ENCODE data around the gene FAM98A. TPM values are rescaled to one million over a fixed set of nuclear protein-coding genes. Genes with fewer than 3 reads are reported as not detected.

Gene FAM98A
- total RNA-seq (2013), result 5.5 TPM
- 1 to 10 TPM; 1.9 to 9.6 (median 7.1) TPM for polyA plus RNA-seq
- polyA minus RNA-seq, result 2.9 and 8.5 TPM in 2 replicates
- 2.0 to 16.6 (median 6.0) reads per million in 11 experiments for total RNA-seq

DNA sequence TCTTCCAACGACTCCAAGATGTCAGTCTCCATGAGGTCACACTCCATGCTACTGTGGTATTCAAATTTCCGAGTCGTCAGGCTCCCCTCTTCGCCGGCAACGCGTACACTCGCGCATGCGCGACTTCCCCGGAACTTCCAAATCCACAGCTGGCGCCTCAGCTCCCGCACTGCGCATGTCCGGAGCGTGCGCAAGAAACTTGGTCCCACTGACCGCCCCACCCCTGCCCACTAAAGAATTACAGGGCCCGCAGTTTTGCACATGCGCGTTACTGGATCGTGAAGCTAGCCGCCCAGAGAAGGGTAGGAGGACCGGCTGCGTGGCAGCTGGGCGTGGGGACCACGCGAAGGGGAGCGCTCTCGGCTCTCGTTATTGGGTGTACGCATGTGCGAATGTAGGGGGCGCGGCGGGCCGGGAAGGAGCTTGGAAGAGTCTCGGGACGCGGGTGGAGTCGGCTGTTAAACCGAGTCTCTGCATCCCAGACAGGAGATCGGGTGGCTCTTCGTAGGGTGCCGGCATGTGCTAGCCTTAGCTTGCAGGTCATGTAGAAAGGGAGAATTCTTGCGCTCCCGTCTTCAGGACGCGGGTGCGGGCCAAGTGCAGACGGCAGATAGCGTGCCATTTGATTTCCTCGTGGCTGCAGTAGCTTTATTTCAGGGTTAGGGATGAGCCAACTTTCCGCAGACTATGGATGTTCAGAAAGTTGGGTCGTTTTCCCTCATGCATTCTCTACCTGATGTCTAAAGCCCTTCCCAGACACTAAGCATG is at the start of gene FAM98A:
Gene FAM98A, minus strand, starts transcription at position 125 of the 768 bp plus-strand sequence. Its CDS starts 78 bp downstream, at position 47.
- Histone ChIP-seq H3K4me2 (replicated peaks; ENCODE audit: extremely low read depth, low read length, poor library complexity, severe bottlenecking) (peak within 1 kb of the TSS; percentile 96), H3K27ac (ENCODE audit: low read depth in 1 of 2, low read length in 2 of 2) (peak within 1 kb of the TSS; percentile 67 to 88), H3K27me3 (ENCODE audit: control insufficient read depth in 2 of 2, insufficient read depth in 2 of 2, low read length in 2 of 2) (no peaks in the 10 kb centered on the region), H3K79me2 (ENCODE audit: insufficient read depth, low read length) (peaks cover 36% of the 10 kb centered on the region), H2AFZ (ENCODE audit: insufficient read depth, low read depth, low read length, poor library complexity, severe bottlenecking) (peak within 1 kb of the TSS; percentile 98), H3K4me3 (replicated peaks in 1 of 3; ENCODE audit: low read depth in 2 of 3, low read length in 3 of 3) (peak within 1 kb of the TSS; percentile 90 to 93 (median 92)), H3K36me3 (replicated peaks in 1 of 2; ENCODE audit: control insufficient read depth in 1 of 2, insufficient read depth in 2 of 2, low read length in 2 of 2) (peaks cover 4 to 10% of the 10 kb centered on the region in 2 donors), H3K4me1 (ENCODE audit: control insufficient read depth in 1 of 2, insufficient read depth in 2 of 2, low read length in 2 of 2) (peaks cover 14 to 26% of the 10 kb centered on the region in 2 donors), H4K20me1 (ENCODE audit: insufficient read depth, low read length) (peaks cover 5% of the 10 kb centered on the region), H3K9ac (ENCODE audit: insufficient read depth, low read length, poor library complexity, severe bottlenecking) (peak within 1 kb of the TSS; percentile 77), H3K9me3 (replicated peaks in 1 of 2; ENCODE audit: control insufficient read depth in 1 of 2, insufficient read depth in 1 of 2, low read length in 2 of 2) (no peaks in the 10 kb centered on the region)
- H3K27ac Mint-ChIP-seq, result peak within 1 kb of the TSS; percentile 88 to 95 (median 92)
- WGBS (ENCODE audit: insufficient coverage), result under 1% methylated on average over 47 of the region's 56 CpGs
- peak; percentile 99 for DNase-seq
- peaks cover 0 to 7% (median 2%) of the 10 kb centered on the region in 3 donors for H3K27me3 Mint-ChIP-seq (ENCODE audit: low read depth in 3 of 3)
- peaks cover 20% of the 10 kb centered on the region for H3K4me1 Mint-ChIP-seq
- H3K9me3 Mint-ChIP-seq, result no peaks in the 10 kb centered on the region
- H3K36me3 Mint-ChIP-seq, result peaks cover 9 to 10% of the 10 kb centered on the region in 2 donors
- intact Hi-C loops (cut with micrococcal nuclease), result loop anchor here (5.0 kb wide), 3 partner anchors 122 to 1587 kb away; partner anchors contain the start of genes MEMO1 (in 1 of the 2), RASGRP3 (in 1 of the 2) and TTC27 (in 1 of the 2)
- peak within 1 kb of the TSS; percentile 97 to 100 for H3K4me3 Mint-ChIP-seq
- TF ChIP-seq CTCF (IDR thresholded peaks at IDR 0.05), result no peak

- no peak overlapping the region for H2AFZ ChIP-seq (ENCODE audit: insufficient read depth, low read depth, low read length, poor library complexity, severe bottlenecking)
- H3K9me3 ChIP-seq (replicated peaks in 1 of 2; ENCODE audit: control insufficient read depth in 1 of 2, insufficient read depth in 1 of 2, low read length in 2 of 2), result peaks cover 0 to 9% of the 10 kb centered on the region in 2 donors
- no peak for TF ChIP-seq CTCF (IDR thresholded peaks at IDR 0.05)
- Mint-ChIP-seq H3K36me3 (no peaks in the 10 kb centered on the region), H3K4me3 (no peak overlapping the region), H3K27me3 (ENCODE audit: low read depth in 3 of 3) (peaks cover 0 to 4% (median 0%) of the 10 kb centered on the region in 3 donors), H3K9me3 (peaks cover 2 to 15% (median 6%) of the 10 kb centered on the region in 7 donors), H3K27ac (no peak overlapping the region), H3K4me1 (no peaks in the 10 kb centered on the region)
- no CpG with 5 or more reads among the region's 1 CpG for WGBS (ENCODE audit: insufficient coverage)
- H4K20me1 ChIP-seq (ENCODE audit: insufficient read depth, low read length), result no peaks in the 10 kb centered on the region
- no peaks in the 10 kb centered on the region for H3K36me3 ChIP-seq (replicated peaks in 1 of 2; ENCODE audit: control insufficient read depth in 1 of 2, insufficient read depth in 2 of 2, low read length in 2 of 2)
- H3K4me2 ChIP-seq (replicated peaks; ENCODE audit: extremely low read depth, low read length, poor library complexity, severe bottlenecking), result no peak overlapping the region
- H3K79me2 ChIP-seq (ENCODE audit: insufficient read depth, low read length), result no peaks in the 10 kb centered on the region
- H3K4me3 ChIP-seq (replicated peaks in 1 of 3; ENCODE audit: low read depth in 2 of 3, low read length in 3 of 3), result no peak overlapping the region
- no peaks in the 10 kb centered on the region for H3K4me1 ChIP-seq (ENCODE audit: control insufficient read depth in 1 of 2, insufficient read depth in 2 of 2, low read length in 2 of 2)
- intact Hi-C loops (cut with micrococcal nuclease), result no loop called here
- no peaks in the 10 kb centered on the region for H3K27me3 ChIP-seq (ENCODE audit: control insufficient read depth in 2 of 2, insufficient read depth in 2 of 2, low read length in 2 of 2)
- no peak overlapping the region for H3K27ac ChIP-seq (ENCODE audit: low read depth in 1 of 2, low read length in 2 of 2)
- no peak overlapping the region for H3K9ac ChIP-seq (ENCODE audit: insufficient read depth, low read length, poor library complexity, severe bottlenecking)
- DNase-seq, result no peak
These were observed 46.8 kb upstream of the FAM98A start for GRCh38 chr2:33645861-33646260.
